ENCODE results near the gene TRAPPC11. TPM values are rescaled to one million over a fixed set of nuclear protein-coding genes. Genes with fewer than 3 reads are reported as not detected.

The TRAPPC11 gene
- total RNA-seq, 2 donors from 2014 or later = 38.4 to 49.7 TPM

- Histone ChIP-seq H3K4me3 (ENCODE audit: low read length) (no peak overlapping the region), H3K27me3 (ENCODE audit: control insufficient read depth, insufficient read depth, low read length, poor library complexity, severe bottlenecking) (no peaks in the 10 kb centered on the region), H3K27ac (ENCODE audit: low read depth, low read length) (no peak overlapping the region), H3K36me3 (ENCODE audit: control insufficient read depth, insufficient read depth, low read length) (no peaks in the 10 kb centered on the region), H3K9ac (ENCODE audit: extremely low read depth, low read length, poor library complexity, severe bottlenecking) (no peak overlapping the region), H3K9me3 (ENCODE audit: control insufficient read depth, low read length) (no peaks in the 10 kb centered on the region), H3K4me1 (ENCODE audit: control insufficient read depth, insufficient read depth, low read length) (peaks cover 3% of the 10 kb centered on the region)
- WGBS, 2 experiments (ENCODE audit: insufficient coverage in 1 of 2, insufficient read length in 1 of 2) = 50 to 65% methylated on average over 1 to 5 of the region's 5 CpGs
- peak overlapping the region; percentile 56 for H3K27ac Mint-ChIP-seq
- H3K4me1 Mint-ChIP-seq = peaks cover 14% of the 10 kb centered on the region
- no peak for TF ChIP-seq CTCF (conservative IDR thresholded peaks at IDR 0.05)
- no peaks in the 10 kb centered on the region for H3K9me3 Mint-ChIP-seq
- H3K27me3 Mint-ChIP-seq (ENCODE audit: insufficient read depth) = no peaks in the 10 kb centered on the region
- H3K36me3 Mint-ChIP-seq (ENCODE audit: low read depth) = peaks cover 5% of the 10 kb centered on the region
- no peak for DNase-seq
- H3K4me3 Mint-ChIP-seq = no peak overlapping the region
Measured at GRCh38 chr4:183636923-183637322, 22.2 kb upstream of the TRAPPC11 start.

- Histone ChIP-seq H3K9me3 (ENCODE audit: control insufficient read depth, low read length) (no peaks in the 10 kb centered on the region), H3K4me1 (ENCODE audit: control insufficient read depth, insufficient read depth, low read length) (peaks cover 3% of the 10 kb centered on the region), H3K27me3 (ENCODE audit: control insufficient read depth, insufficient read depth, low read length, poor library complexity, severe bottlenecking) (no peaks in the 10 kb centered on the region), H3K27ac (ENCODE audit: low read depth, low read length) (no peak overlapping the region), H3K9ac (ENCODE audit: extremely low read depth, low read length, poor library complexity, severe bottlenecking) (no peak overlapping the region), H3K4me3 (ENCODE audit: low read length) (no peak overlapping the region), H3K36me3 (ENCODE audit: control insufficient read depth, insufficient read depth, low read length) (no peaks in the 10 kb centered on the region)
- peaks cover 7% of the 10 kb centered on the region for H3K36me3 Mint-ChIP-seq (ENCODE audit: low read depth)
- TF ChIP-seq CTCF (conservative IDR thresholded peaks at IDR 0.05) = no peak
- H3K4me3 Mint-ChIP-seq = no peak overlapping the region
- peaks cover 14% of the 10 kb centered on the region for H3K4me1 Mint-ChIP-seq
- 76 to 84% methylated on average over 3 of the region's 3 CpGs for WGBS, 2 experiments (ENCODE audit: insufficient coverage in 1 of 2, insufficient read length in 1 of 2)
- no peaks in the 10 kb centered on the region for H3K9me3 Mint-ChIP-seq
- H3K27ac Mint-ChIP-seq = no peak overlapping the region
- no peaks in the 10 kb centered on the region for H3K27me3 Mint-ChIP-seq (ENCODE audit: insufficient read depth)
- no peak for DNase-seq
Measured at GRCh38 chr4:183637461-183637860, 21.6 kb upstream of the TRAPPC11 start.

- Mint-ChIP-seq H3K9me3 (no peaks in the 10 kb centered on the region), H3K4me3 (no peak overlapping the region), H3K4me1 (peaks cover 13% of the 10 kb centered on the region), H3K27me3 (ENCODE audit: insufficient read depth) (no peaks in the 10 kb centered on the region), H3K36me3 (ENCODE audit: low read depth) (peaks cover 8% of the 10 kb centered on the region), H3K27ac (no peak overlapping the region)
- DNase-seq = no peak
- Histone ChIP-seq H3K27ac (ENCODE audit: low read depth, low read length) (no peak overlapping the region), H3K9ac (ENCODE audit: extremely low read depth, low read length, poor library complexity, severe bottlenecking) (no peak overlapping the region), H3K27me3 (ENCODE audit: control insufficient read depth, insufficient read depth, low read length, poor library complexity, severe bottlenecking) (no peaks in the 10 kb centered on the region), H3K4me1 (ENCODE audit: control insufficient read depth, insufficient read depth, low read length) (peaks cover 3% of the 10 kb centered on the region), H3K4me3 (ENCODE audit: low read length) (no peak overlapping the region), H3K36me3 (ENCODE audit: control insufficient read depth, insufficient read depth, low read length) (no peaks in the 10 kb centered on the region), H3K9me3 (ENCODE audit: control insufficient read depth, low read length) (no peaks in the 10 kb centered on the region)
- TF ChIP-seq CTCF (conservative IDR thresholded peaks at IDR 0.05) = no peak
- 93 to 100% methylated on average over 1 to 5 of the region's 5 CpGs for WGBS, 2 experiments (ENCODE audit: insufficient coverage in 1 of 2, insufficient read length in 1 of 2)
Measured at GRCh38 chr4:183638436-183638835, 20.7 kb upstream of the TRAPPC11 start.
